ENCODE data around the gene ANGPTL4.

GRCh38 chr19:8340341-8341096, 23.4 kb upstream of the ANGPTL4 start:
- TF ChIP-seq HDAC2 (IDR thresholded peaks at IDR 0.05) (no peak), EP300 (IDR thresholded peaks at IDR 0.05) (no peak), MYC (IDR thresholded peaks at IDR 0.05; ENCODE audit: borderline replicate concordance, low read length) (no peak), POLR2A (IDR thresholded peaks at IDR 0.05; ENCODE audit: low read length) (no peak), RAD21 (conservative IDR thresholded peaks at IDR 0.05 in 1 of 2, IDR thresholded peaks at IDR 0.05 in 1 of 2) (no peak), CEBPB (IDR thresholded peaks at IDR 0.05) (no peak), CBX2 (IDR thresholded peaks at IDR 0.05; ENCODE audit: borderline replicate concordance, low read depth) (no peak), RCOR1 (IDR thresholded peaks at IDR 0.05; ENCODE audit: low read depth, low read length) (no peak), TP53 (CRISPR knock-in tag; IDR thresholded peaks at IDR 0.05) (no peak), JUN (IDR thresholded peaks at IDR 0.05) (no peak), JUNB (IDR thresholded peaks at IDR 0.05) (no peak), CTCF (IDR thresholded peaks at IDR 0.05) (no peak)
- TF ChIP-seq, protein P1, sequence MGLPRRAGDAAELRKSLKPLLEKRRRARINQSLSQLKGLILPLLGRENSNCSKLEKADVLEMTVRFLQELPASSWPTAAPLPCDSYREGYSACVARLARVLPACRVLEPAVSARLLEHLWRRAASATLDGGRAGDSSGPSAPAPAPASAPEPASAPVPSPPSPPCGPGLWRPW (IDR thresholded peaks at IDR 0.05) = no peak
- TF ChIP-seq, protein P2, sequence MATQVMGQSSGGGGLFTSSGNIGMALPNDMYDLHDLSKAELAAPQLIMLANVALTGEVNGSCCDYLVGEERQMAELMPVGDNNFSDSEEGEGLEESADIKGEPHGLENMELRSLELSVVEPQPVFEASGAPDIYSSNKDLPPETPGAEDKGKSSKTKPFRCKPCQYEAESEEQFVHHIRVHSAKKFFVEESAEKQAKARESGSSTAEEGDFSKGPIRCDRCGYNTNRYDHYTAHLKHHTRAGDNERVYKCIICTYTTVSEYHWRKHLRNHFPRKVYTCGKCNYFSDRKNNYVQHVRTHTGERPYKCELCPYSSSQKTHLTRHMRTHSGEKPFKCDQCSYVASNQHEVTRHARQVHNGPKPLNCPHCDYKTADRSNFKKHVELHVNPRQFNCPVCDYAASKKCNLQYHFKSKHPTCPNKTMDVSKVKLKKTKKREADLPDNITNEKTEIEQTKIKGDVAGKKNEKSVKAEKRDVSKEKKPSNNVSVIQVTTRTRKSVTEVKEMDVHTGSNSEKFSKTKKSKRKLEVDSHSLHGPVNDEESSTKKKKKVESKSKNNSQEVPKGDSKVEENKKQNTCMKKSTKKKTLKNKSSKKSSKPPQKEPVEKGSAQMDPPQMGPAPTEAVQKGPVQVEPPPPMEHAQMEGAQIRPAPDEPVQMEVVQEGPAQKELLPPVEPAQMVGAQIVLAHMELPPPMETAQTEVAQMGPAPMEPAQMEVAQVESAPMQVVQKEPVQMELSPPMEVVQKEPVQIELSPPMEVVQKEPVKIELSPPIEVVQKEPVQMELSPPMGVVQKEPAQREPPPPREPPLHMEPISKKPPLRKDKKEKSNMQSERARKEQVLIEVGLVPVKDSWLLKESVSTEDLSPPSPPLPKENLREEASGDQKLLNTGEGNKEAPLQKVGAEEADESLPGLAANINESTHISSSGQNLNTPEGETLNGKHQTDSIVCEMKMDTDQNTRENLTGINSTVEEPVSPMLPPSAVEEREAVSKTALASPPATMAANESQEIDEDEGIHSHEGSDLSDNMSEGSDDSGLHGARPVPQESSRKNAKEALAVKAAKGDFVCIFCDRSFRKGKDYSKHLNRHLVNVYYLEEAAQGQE (IDR thresholded peaks at IDR 0.05) = no peak

All from A549 (cell line).